ENCODE measurements around the gene TXNDC8.

DNA sequence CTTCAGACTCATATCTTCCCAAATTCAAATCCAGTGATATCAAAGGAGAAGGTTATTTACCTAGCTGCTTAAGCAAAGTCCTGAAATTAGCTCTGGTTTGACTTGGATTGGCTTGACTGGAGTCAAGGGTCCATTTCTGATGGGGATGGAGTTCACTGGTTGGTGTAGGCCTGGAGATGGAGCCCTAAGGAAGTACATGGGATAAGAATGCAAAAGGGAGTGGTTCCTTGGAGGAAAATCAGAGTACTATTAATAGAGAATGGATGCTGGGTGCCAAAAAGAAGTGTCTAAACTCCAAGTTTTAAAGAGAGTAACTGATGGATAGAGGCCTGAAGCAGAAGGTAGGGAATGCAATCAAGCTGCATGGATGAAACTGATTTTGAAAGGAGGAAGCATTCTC is 13.8 kb downstream of the TXNDC8 start:
- TF ChIP-seq, protein P1, sequence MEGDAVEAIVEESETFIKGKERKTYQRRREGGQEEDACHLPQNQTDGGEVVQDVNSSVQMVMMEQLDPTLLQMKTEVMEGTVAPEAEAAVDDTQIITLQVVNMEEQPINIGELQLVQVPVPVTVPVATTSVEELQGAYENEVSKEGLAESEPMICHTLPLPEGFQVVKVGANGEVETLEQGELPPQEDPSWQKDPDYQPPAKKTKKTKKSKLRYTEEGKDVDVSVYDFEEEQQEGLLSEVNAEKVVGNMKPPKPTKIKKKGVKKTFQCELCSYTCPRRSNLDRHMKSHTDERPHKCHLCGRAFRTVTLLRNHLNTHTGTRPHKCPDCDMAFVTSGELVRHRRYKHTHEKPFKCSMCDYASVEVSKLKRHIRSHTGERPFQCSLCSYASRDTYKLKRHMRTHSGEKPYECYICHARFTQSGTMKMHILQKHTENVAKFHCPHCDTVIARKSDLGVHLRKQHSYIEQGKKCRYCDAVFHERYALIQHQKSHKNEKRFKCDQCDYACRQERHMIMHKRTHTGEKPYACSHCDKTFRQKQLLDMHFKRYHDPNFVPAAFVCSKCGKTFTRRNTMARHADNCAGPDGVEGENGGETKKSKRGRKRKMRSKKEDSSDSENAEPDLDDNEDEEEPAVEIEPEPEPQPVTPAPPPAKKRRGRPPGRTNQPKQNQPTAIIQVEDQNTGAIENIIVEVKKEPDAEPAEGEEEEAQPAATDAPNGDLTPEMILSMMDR (IDR thresholded peaks at IDR 0.05; ENCODE audit: borderline replicate concordance, extremely low read depth, low read length, poor library complexity, severe bottlenecking): no peak
- no peak for TF ChIP-seq EZH2 (IDR thresholded peaks at IDR 0.05; ENCODE audit: borderline replicate concordance, low read depth, low read length, severe bottlenecking)
